Cardiac fibroblast (primary cell): ENCODE data around the gene CARD19.

Experiments used
- DNase-seq, 2 donors: peaks; one replicate each; pipeline versions ENCODE4 v3.0.0 to v3.0.0-alpha.2; 2010; ENCODE audit warnings: low read depth in 2 of 2
- H3K4me3 ChIP-seq, 2 donors: replicated peaks in 1 of 2; 1 replicate in 1 of 2; 2 replicates in 1 of 2; pipeline ENCODE4 v1.5.1; 2011; ENCODE audit warnings: low read depth in 2 of 2, low read length in 2 of 2, mild to moderate bottlenecking in 2 of 2, moderate library complexity in 1 of 2
- TF ChIP-seq, protein P1 (sequence below): IDR thresholded peaks from one replicate; pipeline ENCODE4 v1.5.1; 2011; ENCODE audit warnings: low read depth, mild to moderate bottlenecking, low read length, inconsistent platforms

CARD19 gene

DNA sequence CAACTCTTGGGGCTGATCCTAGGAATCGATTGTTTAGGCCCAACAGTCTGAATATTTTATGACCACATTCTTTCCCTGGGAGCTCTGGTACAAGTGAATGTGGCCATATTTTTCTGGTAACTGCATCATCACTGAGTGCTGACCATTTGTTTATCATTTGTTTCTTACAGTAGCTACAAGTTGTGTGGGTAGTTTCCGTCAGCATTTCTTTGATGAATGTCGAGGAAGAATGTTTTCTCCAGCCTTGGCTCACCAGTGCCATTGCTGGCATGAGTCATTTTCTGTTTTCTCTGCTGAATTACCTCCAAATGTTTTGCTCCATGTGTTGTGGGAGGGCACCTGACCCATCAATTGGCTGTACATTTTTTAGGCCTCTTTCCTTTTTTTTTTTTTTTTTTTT is 14.1 kb upstream of the CARD19 start:
- TF ChIP-seq, protein P1, sequence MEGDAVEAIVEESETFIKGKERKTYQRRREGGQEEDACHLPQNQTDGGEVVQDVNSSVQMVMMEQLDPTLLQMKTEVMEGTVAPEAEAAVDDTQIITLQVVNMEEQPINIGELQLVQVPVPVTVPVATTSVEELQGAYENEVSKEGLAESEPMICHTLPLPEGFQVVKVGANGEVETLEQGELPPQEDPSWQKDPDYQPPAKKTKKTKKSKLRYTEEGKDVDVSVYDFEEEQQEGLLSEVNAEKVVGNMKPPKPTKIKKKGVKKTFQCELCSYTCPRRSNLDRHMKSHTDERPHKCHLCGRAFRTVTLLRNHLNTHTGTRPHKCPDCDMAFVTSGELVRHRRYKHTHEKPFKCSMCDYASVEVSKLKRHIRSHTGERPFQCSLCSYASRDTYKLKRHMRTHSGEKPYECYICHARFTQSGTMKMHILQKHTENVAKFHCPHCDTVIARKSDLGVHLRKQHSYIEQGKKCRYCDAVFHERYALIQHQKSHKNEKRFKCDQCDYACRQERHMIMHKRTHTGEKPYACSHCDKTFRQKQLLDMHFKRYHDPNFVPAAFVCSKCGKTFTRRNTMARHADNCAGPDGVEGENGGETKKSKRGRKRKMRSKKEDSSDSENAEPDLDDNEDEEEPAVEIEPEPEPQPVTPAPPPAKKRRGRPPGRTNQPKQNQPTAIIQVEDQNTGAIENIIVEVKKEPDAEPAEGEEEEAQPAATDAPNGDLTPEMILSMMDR = no peak
- peak; percentile 29 to 82 for DNase-seq
- no peak overlapping the region for H3K4me3 ChIP-seq

DNA sequence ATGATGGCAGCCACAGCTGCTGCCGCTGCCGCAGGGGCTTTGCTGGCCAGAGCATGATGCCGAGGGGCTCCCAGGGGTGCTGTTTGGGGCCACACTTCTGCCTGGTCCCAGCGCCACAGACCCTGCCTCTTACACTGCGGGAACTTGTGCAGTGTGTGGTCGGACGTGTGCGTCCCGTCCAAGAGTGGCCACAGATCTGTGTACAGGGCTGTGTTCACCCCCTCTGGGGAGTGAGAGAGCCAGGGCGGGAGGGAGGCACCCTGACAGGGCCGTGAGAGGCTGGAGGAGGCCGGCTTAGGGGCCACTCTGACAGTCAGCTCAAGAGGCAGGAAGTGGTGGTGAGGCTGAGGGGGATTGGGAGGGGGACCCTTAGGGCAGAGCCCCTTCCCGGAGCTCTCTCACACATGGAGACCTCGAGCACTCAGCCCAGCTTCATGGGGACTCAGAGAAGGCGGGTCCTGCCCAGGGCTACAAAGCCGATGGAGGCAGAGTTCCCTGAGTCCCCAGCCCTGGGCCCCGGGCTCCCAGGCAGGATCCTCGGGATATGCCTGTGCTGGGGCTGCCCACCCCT is 13.1 kb upstream of the CARD19 start:
- H3K4me3 ChIP-seq = no peak overlapping the region
- DNase-seq = no peak
- TF ChIP-seq, protein P1 = no peak

DNA sequence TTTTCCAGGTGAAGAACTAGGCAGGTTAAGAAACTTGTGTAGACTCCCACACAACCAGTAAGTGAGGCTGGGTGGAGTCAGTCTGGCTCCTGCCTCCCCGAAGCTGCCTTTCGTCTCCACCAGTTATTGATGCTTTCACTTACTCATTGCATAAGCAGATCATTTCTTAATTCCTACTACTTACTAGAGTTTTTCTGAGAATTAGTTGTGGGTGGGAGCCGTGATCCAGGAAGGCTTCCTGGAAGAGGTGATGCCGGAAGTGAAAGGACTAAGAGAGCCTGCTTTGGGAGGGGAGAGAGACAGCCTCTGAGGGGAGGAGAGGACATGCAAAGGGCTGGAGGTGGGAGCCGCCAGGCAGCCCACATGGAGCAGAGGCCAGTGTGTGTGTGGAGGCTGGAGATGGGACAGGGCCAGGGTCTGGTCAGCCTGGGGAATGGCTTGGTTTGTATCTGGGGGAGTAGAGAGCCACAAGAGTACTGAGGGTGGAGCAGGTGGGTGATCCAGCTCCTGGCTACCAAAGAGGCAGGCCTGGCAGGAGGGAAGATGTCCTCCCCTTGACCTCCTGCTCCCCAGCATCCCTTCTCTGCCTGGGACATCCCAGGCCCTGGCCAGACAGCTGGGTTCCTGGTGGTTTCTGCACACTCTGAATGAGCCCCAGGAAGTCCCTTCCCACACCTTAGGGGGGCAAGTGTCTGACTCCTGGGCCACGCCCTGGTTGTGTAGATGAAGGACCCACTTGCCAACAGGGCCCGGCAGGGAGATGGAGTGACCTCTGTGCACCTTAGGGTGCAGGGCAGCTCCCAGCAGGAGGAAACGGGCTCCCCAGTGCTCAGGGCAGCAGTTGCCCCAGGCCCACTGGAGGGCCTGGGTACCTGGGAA is 12.2 kb upstream of the CARD19 start:
- no peak for DNase-seq
- H3K4me3 ChIP-seq = no peak overlapping the region
- TF ChIP-seq, protein P1 = no peak

DNA sequence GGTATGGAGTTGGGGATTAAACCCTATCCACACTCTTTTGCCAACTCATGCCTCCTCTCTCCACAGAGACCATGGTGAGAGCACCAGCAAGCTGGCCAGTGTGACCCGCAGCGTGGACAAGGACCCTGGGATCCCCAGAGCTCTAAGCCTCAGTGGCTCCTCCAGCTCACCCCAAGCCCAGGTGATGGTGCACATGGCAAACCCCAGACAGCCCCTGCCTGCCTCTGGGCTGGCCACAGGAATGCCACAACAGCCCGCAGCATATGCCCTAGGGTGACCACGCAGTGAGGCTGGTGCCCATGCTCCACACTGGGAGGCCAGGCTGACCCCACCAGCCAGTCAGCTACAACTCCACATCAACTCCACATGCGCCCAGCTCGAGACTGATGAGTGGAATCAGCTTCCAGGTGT is 11.5 kb upstream of the CARD19 start:
- no peak for DNase-seq
- H3K4me3 ChIP-seq = no peak overlapping the region
- TF ChIP-seq, protein P1 = no peak

DNA sequence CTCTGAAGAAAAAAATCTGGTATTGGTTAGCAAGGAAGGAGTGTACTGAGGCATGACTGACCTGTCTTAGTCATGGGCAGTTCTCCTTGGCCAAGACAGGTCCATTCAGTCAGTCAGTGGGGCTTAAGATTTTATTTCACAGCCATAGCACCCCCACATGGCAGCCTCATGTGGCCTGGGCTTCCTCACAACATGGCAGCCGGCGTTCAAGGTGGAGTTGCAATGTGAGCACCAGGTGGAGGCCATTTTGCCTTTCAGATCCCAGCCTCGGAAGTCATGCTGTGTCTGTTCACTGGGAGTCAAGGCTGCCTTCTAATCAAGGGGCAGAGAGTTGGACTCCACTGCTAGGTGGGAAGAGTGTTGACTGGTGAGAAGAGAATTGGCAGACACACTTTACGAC is 10.3 kb upstream of the CARD19 start:
- no peak for DNase-seq
- TF ChIP-seq, protein P1 = no peak
- no peak overlapping the region for H3K4me3 ChIP-seq

DNA sequence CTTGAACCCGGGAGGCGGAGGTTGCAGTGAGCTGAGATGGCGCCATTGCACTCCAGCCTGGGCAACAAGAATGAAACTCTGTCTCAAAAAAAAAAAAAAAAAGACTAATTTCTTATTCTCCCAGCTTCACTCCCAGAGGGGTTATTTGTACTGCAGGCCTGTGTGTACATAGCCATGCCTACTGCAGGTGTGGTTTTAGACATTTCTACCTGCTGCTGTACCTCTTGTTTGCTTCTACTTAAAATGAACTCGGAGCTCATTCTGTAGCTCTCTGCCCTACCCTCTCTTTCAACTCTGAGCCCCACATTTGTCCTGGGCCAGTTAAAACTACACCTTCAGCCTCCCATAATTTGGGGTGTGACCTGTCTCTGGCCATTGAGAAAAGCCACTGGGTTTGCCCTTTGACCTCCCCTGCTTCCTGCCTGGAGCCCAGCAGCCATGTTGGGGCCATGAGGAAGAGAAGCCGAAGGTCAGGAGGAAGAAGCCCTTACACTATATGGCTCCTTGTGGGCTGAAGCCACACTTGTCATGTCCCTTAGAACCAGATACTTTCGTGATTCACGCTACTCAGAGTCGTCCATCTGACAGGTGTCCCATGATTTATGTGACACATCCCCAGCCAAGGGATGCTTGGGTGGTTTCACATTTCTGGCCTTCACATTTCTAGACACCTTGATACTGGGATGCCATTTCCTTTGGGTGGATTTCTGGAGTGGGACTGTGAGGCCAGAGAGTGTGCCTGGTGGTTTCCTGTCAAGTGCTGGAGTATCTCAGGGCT is 9.4 kb upstream of the CARD19 start:
- DNase-seq = no peak
- no peak overlapping the region for H3K4me3 ChIP-seq

More for the DNA sequence above, 9.4 kb upstream of the CARD19 start:
- TF ChIP-seq, protein P1 = no peak
